Dendritic cell treated with granulocyte-macrophage colony-stimulating factor and Interleukin-4, amounts not matched to agents 40 ng/mL and 50 ng/mL, for 4 days (primary cell): ENCODE measurements around the gene PDPK1.

Source experiments
- H3K27ac Mint-ChIP-seq: one replicate; pipeline ENCODE4 v1.8.0; 2022; ENCODE audit warnings: mild to moderate bottlenecking, mixed read lengths
- H3K27me3 Mint-ChIP-seq: one replicate; pipeline ENCODE4 v1.8.0; 2022; ENCODE audit warnings: mild to moderate bottlenecking, mixed read lengths
- H3K36me3 Mint-ChIP-seq: one replicate; pipeline ENCODE4 v1.8.0; 2022; ENCODE audit warnings: low read depth, mixed read lengths
- H3K4me1 Mint-ChIP-seq: one replicate; pipeline ENCODE4 v1.8.0; 2022; ENCODE audit warnings: low read depth, mixed read lengths
- H3K4me3 Mint-ChIP-seq: one replicate; pipeline ENCODE4 v1.8.0; 2022; ENCODE audit warnings: mild to moderate bottlenecking, moderate library complexity, mixed read lengths
- H3K9me3 Mint-ChIP-seq: one replicate; pipeline ENCODE4 v1.8.0; 2022; ENCODE audit warnings: mixed read lengths
- intact Hi-C: fragments of 100-400 bp; cut with micrococcal nuclease; formaldehyde crosslinking; loops from one replicate; pipeline ENCODE4 v1.15.0; 2022

The PDPK1 gene

DNA sequence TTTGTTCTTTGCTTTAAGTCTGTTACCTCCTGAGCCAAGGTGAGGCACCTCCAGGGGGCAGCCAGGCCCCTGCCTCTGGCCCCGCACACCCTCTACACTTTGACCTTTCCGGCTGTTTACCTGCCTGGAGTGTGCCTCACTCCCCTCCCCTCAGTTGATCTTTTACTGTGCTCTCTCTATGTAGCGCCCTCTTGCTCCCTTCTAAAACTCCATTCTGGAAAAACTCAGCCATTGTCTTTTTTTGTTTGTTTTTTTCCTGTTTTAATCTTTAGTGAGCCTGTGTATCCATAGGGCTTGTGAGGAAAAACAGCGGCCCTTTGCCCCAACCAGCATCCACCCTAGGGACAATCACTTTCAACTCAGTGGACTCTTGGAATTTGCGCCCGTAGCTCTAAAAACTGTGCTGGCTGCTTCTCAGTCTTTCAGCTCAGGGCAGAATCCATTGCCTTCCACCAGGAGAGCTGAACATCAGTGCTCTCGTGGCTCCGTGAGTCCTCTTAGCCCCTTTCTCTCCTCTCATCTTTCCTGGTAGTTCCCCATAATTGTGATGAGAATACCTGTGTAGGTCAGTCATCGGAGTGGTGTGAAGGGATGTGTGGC, 13.4 kb upstream of the PDPK1 start:
- no peak overlapping the region for H3K27ac Mint-ChIP-seq
- H3K36me3 Mint-ChIP-seq: peaks cover 97% of the 10 kb centered on the region

DNA sequence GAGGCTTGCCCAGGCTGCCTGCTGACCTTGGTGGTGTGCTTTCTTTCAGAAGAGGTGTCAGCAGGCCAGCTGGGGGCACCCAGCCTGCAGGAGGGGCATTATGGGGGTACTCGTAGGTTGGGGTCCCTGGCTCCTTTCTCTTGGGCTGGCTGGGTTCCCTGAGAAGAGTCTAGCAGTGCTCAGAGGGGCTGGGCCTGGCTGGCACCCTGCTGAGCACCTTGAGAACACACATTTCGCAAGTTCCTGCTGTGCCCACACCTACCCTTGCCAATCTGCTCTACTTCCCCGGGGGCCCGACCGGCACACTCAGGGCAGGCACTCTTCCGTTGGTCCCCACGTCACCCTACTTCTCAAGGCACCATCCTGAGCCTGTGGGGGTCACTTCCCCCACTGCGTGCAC, 11.7 kb upstream of the PDPK1 start:
- Mint-ChIP-seq H3K4me1 (peaks cover 51% of the 10 kb centered on the region), H3K36me3 (peaks cover 95% of the 10 kb centered on the region), H3K27me3 (no peaks in the 10 kb centered on the region), H3K9me3 (no peaks in the 10 kb centered on the region), H3K4me3 (no peak overlapping the region), H3K27ac (no peak overlapping the region)
- intact Hi-C loops: no loop called here

More for the DNA sequence above, 13.4 kb upstream of the PDPK1 start:
- Mint-ChIP-seq H3K4me3 (no peak overlapping the region), H3K9me3 (no peaks in the 10 kb centered on the region), H3K4me1 (peaks cover 43% of the 10 kb centered on the region), H3K27me3 (no peaks in the 10 kb centered on the region)
- intact Hi-C loops: no loop called here

- no peak overlapping the region for H3K4me3 Mint-ChIP-seq
- no peaks in the 10 kb centered on the region for H3K9me3 Mint-ChIP-seq
- peak overlapping the region; percentile 69 for H3K27ac Mint-ChIP-seq
- intact Hi-C loops: no loop called here
- H3K36me3 Mint-ChIP-seq: peaks cover 87% of the 10 kb centered on the region
- no peaks in the 10 kb centered on the region for H3K27me3 Mint-ChIP-seq
- H3K4me1 Mint-ChIP-seq: peaks cover 48% of the 10 kb centered on the region
These were observed 10.6 kb upstream of the PDPK1 start for GRCh38 chr16:2527071-2527783.

DNA sequence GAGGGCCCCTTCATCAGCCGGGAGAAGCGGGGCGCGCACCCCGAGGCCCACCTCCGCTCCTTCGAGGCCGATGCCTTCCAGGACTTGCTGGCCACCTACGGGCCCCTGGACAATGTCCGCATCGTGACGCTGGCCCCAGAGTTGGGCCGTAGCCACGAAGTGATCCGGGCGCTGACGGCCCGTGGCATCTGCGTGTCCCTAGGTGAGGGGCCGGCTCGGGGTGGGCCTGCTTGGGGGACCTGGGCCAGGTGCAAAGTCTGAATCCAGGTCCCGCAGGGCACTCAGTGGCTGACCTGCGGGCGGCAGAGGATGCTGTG, 10.1 kb upstream of the PDPK1 start:
- H3K4me1 Mint-ChIP-seq: peaks cover 53% of the 10 kb centered on the region
- no peak overlapping the region for H3K4me3 Mint-ChIP-seq
- intact Hi-C loops: no loop called here
- no peaks in the 10 kb centered on the region for H3K27me3 Mint-ChIP-seq
- H3K27ac Mint-ChIP-seq: no peak overlapping the region
- no peaks in the 10 kb centered on the region for H3K9me3 Mint-ChIP-seq
- H3K36me3 Mint-ChIP-seq: peaks cover 89% of the 10 kb centered on the region

DNA sequence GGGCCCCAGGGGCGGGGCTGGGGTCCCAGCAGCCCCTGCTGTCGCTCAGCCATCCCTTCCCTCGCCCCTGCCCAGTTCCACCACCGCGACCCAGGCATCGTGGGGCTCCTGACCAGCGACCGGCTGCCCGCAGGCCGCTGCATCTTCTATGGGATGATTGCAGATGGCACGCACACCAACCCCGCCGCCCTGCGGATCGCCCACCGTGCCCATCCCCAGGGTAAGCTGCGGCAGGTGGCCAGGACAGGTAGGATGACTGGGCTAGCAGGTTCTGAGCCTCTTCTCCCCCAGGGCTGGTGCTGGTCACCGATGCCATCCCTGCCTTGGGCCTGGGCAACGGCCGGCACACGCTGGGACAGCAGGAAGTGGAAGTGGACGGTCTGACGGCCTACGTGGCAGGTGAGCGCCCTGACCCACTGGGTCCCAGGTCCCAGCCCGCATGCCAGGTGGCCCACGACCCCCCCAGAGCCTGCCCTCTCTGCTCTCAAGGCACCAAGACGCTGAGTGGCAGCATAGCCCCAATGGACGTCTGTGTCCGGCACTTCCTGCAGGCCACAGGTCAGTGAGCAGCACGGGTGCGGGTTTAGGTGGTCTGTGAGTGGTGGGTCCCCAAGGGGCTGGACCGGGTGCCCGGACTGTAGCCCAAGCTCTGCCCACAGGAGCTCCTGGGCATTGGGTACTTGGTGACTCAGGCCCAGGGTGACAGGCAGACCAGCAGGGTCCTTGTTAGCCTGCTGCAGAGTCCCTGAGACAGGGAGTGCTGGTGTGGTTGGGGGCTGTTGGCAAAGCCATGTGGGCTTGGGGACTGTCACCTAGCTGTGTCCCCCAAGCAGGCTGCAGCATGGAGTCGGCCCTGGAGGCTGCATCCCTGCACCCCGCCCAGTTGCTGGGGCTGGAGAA, 9.4 kb upstream of the PDPK1 start:
- no peak overlapping the region for H3K27ac Mint-ChIP-seq

GRCh38 chr16:2529061-2529931, 8.5 kb upstream of the PDPK1 start:
- Mint-ChIP-seq H3K4me3 (no peak overlapping the region), H3K4me1 (peaks cover 47% of the 10 kb centered on the region), H3K27me3 (no peaks in the 10 kb centered on the region), H3K36me3 (peaks cover 74% of the 10 kb centered on the region), H3K9me3 (no peaks in the 10 kb centered on the region), H3K27ac (peak overlapping the region; percentile 97)
- intact Hi-C loops: no loop called here

More for the DNA sequence above, 9.4 kb upstream of the PDPK1 start:
- Mint-ChIP-seq H3K9me3 (no peaks in the 10 kb centered on the region), H3K27me3 (no peaks in the 10 kb centered on the region), H3K4me1 (peaks cover 55% of the 10 kb centered on the region), H3K4me3 (no peak overlapping the region), H3K36me3 (peaks cover 83% of the 10 kb centered on the region)
- intact Hi-C loops: no loop called here

GRCh38 chr16:2529961-2530628, 7.7 kb upstream of the PDPK1 start:
- H3K4me1 Mint-ChIP-seq: peaks cover 51% of the 10 kb centered on the region
- H3K9me3 Mint-ChIP-seq: no peaks in the 10 kb centered on the region
- H3K36me3 Mint-ChIP-seq: peaks cover 66% of the 10 kb centered on the region
- intact Hi-C loops: no loop called here
- no peaks in the 10 kb centered on the region for H3K27me3 Mint-ChIP-seq
- H3K27ac Mint-ChIP-seq: peak overlapping the region; percentile 97
- no peak overlapping the region for H3K4me3 Mint-ChIP-seq

DNA sequence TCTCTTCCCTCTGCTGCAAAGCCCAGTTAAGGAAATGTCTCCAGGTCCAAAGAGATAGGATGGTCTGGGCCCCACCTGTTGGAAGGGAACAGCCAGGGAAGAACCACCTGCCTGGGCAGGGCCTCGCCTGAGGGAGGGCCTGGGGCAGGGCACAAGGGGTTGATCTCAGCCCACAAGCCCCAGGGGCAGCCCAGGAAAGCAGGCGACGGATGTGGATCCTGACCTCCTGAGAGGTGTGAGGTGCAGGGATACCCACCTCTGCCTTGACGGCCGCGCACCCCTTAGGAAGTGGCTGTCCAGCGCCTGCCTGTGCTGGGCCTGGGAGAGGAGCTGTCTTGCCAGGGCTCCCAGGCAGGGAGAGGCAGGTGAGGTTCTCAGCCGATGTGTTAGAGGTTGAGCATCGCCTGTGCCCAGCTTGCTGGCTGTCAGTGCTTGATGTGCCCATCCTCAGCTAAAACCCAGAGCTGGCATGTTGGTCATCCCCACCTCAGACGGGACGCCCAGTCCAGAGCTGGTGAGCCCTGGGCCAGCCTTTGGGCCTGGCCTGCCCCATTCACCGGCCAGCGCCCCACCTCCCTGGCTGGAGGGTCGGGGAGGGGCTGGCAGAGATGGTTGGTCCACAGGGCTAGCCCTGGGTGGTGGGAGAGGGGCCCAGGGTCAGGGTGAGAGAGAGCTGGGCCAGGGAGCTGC, 7.0 kb upstream of the PDPK1 start:
- intact Hi-C loops: no loop called here
- no peaks in the 10 kb centered on the region for H3K27me3 Mint-ChIP-seq
- H3K4me1 Mint-ChIP-seq: peaks cover 56% of the 10 kb centered on the region
- peaks cover 59% of the 10 kb centered on the region for H3K36me3 Mint-ChIP-seq
- no peaks in the 10 kb centered on the region for H3K9me3 Mint-ChIP-seq
- peak overlapping the region; percentile 89 for H3K4me3 Mint-ChIP-seq
- H3K27ac Mint-ChIP-seq: peak overlapping the region; percentile 97

DNA sequence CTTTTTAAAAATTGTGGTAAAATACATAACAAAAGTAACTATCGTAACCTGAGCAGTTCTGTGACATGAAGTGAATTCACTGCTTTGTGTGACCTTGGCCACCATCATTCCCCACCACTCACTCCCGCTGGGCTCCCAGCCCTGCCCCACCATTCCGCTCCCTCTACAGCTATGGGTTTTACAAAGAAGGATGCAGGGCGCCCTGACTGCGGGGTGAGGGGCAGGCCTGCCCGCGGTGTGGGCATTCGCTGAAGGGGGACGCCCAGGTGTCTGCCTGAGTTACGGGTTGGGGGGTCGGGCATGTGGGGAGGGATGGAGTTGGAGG, 6.5 kb upstream of the PDPK1 start, which contains the start of gene CEMP1:
TSS of gene CEMP1 (minus strand) at position 38 of the 325 bp plus-strand sequence. CDS start 335 bp downstream, outside the sequence.
- H3K4me3 Mint-ChIP-seq: peak within 1 kb of the TSS; percentile 89
- H3K27ac Mint-ChIP-seq: peak within 1 kb of the TSS; percentile 97
- no peaks in the 10 kb centered on the region for H3K27me3 Mint-ChIP-seq
- no peaks in the 10 kb centered on the region for H3K9me3 Mint-ChIP-seq
- intact Hi-C loops: no loop called here
- peaks cover 56% of the 10 kb centered on the region for H3K4me1 Mint-ChIP-seq
- peaks cover 54% of the 10 kb centered on the region for H3K36me3 Mint-ChIP-seq

DNA sequence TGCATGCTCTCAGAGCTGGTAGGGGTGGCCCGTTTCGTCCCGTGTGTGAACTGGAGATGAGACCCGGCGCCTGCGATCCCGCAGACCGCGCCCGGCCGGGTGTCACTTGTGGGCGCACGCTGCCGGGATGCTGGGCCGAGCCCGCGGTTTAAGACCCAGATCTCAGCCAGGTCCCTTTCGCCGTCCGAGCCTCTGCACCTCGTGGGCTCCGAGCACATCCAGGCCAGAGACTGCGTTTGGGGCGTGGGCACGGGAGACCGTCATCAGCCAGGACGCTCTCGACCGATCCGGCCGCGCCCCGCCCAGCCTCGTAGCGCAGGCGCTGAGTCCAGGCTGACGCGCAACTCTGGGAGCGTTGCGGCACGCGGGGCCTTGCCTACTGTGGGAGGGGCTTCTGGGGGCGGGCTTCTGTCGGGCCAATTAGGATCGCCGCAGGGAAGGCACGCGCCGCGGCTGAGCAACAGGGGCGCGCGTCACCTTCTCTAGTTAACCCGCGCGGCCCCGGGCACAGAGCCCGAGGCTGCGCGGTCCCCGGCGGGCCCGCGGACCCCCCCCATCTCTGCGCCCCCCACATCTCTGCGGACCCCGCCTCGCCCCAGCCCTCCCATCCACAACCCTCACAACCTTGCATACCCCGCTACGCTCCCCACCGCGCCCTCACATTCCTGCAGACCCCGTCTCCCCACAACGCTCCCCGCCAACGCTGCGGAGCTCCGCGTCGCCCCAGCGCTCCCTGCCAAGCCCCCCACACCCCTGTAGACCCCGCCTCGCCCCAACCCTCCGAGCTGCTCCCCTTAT, 5.9 kb upstream of the PDPK1 start:
- Mint-ChIP-seq H3K4me1 (peaks cover 60% of the 10 kb centered on the region), H3K27ac (peak overlapping the region; percentile 97), H3K4me3 (peak overlapping the region; percentile 89), H3K27me3 (no peaks in the 10 kb centered on the region), H3K36me3 (peaks cover 48% of the 10 kb centered on the region), H3K9me3 (no peaks in the 10 kb centered on the region)
- intact Hi-C loops: no loop called here

DNA sequence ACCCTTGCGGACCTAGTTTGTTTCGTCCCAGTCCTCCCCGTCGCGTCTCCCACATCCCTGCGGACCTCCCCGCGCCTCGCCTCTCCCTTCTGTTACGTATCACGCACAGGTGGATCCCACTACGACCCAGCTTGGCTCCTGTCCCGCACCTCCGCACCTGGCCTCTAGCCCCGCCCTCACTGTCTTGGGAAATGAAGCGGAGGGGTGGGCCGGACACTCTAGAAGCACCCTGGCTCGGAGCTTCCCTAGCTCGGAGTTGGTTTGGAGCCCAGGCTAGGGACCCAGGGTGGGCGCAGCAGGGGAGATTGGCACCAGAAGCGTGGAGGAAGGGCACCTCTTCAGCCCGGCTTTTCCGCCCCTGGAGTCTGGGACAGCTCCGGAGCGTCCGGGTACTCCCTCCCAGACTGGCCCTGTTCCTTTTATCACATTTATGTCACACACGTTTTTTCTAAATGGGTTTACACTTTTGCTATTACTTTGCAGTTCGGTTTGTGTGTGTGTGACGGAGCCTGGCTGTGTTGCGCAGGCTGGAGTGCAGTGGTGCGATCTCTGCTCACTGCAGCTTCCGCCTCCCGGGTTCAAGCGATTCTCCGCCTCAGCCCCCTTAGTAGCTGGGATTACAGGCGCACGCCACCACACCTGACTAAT, 5.2 kb upstream of the PDPK1 start:
- H3K27ac Mint-ChIP-seq: peak overlapping the region; percentile 97
- intact Hi-C loops: no loop called here
- H3K9me3 Mint-ChIP-seq: no peaks in the 10 kb centered on the region
- no peaks in the 10 kb centered on the region for H3K27me3 Mint-ChIP-seq
- H3K36me3 Mint-ChIP-seq: peaks cover 41% of the 10 kb centered on the region
- H3K4me3 Mint-ChIP-seq: peak overlapping the region; percentile 89
- peaks cover 60% of the 10 kb centered on the region for H3K4me1 Mint-ChIP-seq
